ENCODE results near the gene TSR3.

Gene TSR3

GRCh38 chr16:1351582-1352362 lies at the start of gene TSR3, which contains the start of gene GNPTG:
Gene TSR3, minus strand, starts transcription at chr16:1351878. Its CDS starts 74 bp downstream, at chr16:1351804.
Gene GNPTG, plus strand, starts transcription at chr16:1351931. Its CDS starts 35 bp downstream, at chr16:1351966.
- in situ Hi-C loops (cut with MboI; ENCODE audit: low sequenced_read_pairs) = no loop called here

DNA sequence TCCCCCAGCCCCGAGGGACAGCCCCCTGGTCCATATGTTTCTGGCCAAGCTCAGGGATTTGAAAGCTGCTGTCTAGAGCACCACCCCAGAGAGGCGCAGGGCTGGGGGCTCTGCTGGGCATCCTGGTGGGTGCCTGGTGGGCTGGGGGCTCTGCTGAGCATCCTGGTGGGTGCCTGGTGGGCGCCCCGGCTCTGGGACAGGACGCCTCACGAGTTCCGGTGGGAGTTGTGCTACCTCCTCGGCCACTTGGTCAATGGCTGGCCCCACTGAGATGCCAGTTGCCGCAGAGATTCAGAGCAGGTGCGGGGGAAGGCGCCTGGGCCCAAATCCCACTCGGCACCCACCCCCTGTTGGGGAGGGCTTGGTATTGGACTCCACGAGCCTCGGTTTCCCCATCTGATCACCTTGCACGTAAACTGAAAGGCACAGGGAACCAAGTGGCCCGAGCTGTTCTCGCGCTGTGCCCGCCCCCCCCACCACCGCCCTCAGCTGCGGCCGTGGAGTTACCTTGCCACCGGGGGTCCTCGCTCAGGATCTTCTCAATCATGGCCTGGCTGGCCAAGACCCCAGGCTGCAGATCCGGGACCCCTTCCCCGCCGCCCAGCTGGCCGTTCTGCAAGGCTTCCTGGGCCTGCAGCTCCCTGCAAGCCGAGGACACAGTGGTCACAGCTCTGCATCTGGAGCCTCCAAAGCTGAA lies 49.5 kb upstream of the TSR3 start:
- in situ Hi-C loops (cut with MboI; ENCODE audit: low sequenced_read_pairs) = no loop called here

GRCh38 chr16:1398826-1399581 lies 47.3 kb upstream of the TSR3 start:
- in situ Hi-C loops (cut with MboI; ENCODE audit: low sequenced_read_pairs) = no loop called here

DNA sequence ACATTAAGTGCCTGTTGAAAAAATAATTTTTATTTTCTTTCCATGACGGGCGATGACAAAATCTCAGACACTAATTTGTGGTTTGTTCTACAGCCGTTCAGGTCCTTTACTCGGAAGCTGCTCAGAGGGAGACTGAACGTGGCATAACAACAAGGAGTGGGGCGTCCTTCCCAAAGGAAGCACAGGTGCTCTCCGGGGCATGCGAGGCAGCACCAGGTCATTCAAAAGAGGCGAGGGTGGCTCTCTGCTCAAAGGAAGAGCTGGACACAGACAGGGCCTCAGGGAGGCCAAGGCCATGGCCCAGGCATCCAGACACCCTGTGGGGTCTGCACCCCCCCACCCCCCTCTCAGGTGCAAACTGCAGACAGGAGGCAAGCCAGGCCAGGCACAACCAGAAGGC lies 46.7 kb upstream of the TSR3 start:
- in situ Hi-C loops (cut with MboI; ENCODE audit: low sequenced_read_pairs) = no loop called here

DNA sequence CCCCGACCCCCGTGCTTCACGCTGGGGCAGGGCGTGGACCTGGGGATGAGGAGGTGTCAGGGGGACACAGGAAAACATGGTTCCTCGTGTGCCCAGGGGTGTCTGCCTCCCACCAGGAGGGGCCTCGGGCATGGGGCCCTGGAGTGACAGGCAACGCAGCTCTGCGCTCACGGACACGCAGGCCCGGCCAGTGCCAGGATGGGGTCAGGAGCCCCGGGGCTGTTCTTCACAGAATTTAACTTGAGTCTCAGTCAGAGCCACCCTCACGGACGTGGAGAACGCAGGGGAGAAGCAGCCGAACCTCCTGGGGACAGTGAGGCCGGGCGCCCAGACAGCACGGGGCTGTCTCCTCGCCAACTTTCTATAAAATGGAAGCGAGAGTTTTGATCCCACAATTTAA lies 46.1 kb upstream of the TSR3 start:
- in situ Hi-C loops (cut with MboI; ENCODE audit: low sequenced_read_pairs) = no loop called here

DNA sequence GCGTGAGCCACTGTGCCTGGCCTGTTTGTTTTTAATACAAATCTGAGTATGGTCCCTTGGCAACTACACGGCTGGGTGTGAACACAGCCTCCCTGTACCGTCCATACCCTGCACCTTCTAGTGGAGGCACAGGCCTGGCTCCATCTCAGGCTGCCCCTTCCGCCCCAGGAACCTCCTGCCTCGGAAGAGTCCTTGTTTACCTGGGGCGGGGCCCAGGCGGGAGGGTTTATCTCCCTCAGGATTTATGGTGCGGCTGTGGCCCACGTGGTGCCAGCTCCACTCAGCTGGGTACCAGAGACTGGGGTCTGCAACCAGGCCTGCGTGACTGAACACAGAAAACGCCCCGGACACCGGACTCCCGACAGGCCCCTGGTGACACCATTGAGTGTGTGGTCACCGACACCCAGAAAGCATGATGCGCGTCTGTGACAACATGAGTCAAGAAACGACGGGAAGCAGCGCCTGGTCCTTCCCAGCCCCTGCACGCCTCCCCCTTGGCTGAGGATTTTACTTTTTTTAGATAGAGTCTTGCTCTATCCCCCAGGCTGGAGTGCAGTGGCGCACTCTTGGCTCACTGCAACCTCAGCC lies 43.9 kb upstream of the TSR3 start:
- in situ Hi-C loops (cut with MboI; ENCODE audit: low sequenced_read_pairs) = no loop called here

DNA sequence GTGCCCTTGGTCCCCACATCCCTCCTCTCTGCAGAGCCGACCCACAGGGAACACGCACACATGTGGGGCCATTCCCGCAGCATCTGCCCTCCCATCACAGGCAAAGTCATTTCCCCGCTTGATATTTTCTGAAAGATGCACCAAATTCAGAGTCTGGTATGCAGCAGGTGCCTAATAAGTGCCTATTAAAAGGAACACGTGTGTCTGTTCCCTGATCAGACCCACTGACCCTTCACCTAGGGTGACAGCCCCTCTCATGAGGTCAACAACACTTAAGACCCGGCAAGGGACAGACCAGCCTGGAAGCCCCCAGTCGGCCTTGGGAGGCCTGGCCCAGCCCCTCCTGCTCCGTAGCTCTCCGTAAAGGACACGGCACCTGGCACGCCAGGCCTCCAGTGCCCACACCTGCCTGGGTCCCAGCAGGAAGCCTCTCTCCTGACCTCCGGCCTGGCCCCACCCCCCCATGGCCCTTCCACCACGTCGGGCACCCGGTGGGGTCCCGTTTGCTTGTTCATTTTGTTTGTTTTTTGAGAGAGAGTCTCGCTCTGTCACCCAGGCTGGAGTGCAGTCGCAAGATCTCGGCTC lies 42.8 kb upstream of the TSR3 start:
- in situ Hi-C loops (cut with MboI; ENCODE audit: low sequenced_read_pairs) = no loop called here

- in situ Hi-C loops (cut with MboI; ENCODE audit: low sequenced_read_pairs) = no loop called here
Measured at GRCh38 chr16:1393613-1394176, 42.0 kb upstream of the TSR3 start.

- in situ Hi-C loops (cut with MboI; ENCODE audit: low sequenced_read_pairs) = no loop called here
Measured at GRCh38 chr16:1392826-1393225, 41.1 kb upstream of the TSR3 start.

DNA sequence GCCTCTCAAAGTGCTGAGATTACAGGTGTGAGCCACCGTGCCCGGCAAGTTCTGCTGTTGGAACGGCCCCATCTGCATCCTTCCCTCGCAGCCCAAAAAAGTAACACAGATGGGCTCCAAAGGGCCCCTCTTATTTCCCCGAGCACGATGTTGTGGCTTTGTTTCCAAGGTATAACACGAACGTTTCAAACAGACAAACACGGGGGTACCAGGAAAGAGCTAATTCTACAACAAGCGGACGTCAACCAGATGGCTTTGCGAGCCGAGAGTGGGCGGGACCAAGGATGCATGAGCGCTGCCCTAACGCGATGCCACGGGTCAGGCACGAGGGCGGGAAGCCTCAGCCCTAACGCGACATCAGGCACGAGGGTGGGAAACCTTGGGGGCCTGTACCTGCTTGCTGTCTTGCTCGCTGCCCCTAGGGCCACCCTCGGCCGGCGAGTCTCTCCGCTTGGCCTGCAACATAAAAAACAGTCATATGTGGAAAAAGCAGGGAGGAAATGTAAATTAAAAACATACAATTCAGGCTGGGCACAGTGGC lies 38.6 kb upstream of the TSR3 start:
- in situ Hi-C loops (cut with MboI; ENCODE audit: low sequenced_read_pairs) = no loop called here

DNA sequence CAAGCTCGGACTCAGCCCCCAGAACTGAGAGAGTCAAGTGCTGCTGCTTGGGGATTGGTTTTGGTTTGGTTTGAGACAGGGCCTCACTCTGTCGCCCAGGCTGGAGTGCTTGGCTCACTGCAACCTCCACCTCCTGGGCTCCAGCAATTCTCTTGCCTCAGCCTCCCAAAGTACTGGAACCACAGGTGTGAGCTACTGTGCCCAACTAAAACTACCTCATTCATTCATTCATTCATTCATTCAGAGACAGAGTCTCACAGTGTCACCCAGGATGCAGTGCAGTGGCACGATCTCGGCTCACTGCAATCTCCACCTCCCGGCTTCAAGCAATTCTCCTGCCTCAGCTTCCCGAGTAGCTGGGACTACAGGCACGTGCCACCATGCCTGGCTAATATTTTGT lies 38.1 kb upstream of the TSR3 start:
- in situ Hi-C loops (cut with MboI; ENCODE audit: low sequenced_read_pairs) = no loop called here

GRCh38 chr16:1387331-1387730 lies 35.7 kb upstream of the TSR3 start:
- in situ Hi-C loops (cut with MboI; ENCODE audit: low sequenced_read_pairs) = no loop called here

DNA sequence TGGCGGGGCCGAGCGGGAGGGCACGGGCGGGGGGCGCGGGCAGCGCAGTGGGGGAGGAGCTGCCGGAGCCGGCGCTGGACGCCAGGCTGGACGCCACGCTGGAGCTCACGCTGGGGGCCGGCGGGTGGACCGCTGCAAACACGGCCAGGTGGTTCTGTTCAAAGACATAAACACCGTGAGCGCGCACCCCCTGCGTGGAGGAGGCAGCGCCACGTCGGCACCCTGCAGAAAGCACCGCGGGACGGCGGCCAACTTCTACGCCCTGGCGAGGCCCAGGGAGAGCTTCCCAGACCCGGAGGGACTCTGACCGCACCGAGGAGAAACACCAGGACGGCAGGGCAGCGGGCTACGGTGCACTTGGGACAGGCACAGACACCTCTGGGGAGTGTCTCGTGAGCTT lies 33.6 kb upstream of the TSR3 start:
- in situ Hi-C loops (cut with MboI; ENCODE audit: low sequenced_read_pairs) = no loop called here

DNA sequence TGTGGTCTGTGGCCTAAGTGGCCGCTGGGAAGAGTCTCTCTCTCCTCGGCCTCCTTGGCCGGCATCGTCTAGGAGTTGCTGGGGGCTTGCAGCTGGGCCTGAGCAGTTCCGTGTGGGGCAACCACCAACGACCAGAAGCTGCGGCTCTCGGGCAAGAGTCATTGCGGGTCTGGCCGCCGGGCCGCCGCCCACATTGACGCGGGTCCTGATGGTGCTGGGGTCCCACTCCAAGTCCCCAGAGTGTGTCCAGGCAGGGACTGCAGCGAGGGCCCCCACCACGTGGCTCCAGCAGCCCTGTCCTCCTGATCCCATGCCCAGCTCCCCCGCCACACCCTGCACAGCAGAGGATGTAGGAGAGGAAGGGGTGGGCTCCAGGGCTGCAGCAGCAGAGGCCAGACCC lies 31.9 kb upstream of the TSR3 start:
- in situ Hi-C loops (cut with MboI; ENCODE audit: low sequenced_read_pairs) = no loop called here

DNA sequence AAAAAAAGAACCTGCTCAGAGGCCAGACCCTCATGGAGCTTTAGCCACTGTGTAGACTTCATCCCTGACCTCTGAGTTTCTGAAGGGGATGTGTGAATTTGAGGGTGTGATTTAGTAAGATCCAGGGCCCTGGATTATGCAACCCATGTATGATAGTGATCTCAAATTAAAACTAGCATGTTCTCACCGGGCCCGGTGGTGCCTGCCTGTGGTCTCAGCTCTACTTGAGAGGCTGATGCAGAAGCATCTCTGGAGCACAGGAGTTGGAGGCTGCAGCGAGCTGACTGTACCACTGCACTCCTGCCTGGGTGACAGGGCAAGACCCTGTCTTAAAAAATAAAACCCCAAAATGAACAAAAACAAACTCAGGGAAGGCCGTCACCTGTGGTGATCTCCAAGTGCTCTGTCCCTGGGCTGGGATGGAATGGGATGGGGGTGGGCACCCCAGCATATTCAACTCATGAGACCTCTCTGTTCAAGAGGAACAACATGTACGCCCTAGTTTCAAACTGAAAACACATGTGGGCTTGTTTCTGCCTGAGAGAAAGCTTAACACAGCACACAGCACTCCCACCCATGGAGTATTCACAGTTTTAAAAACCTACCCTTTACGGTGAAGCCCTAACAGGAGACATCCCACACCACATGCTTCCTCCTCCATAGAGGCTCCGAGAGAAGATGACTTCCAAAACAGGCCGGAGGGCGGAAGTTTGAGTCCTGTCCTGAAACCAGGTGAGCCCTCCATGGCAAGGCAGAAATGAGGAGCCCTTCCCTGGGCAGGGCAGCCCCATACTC lies 30.1 kb upstream of the TSR3 start:
- in situ Hi-C loops (cut with MboI; ENCODE audit: low sequenced_read_pairs) = no loop called here

DNA sequence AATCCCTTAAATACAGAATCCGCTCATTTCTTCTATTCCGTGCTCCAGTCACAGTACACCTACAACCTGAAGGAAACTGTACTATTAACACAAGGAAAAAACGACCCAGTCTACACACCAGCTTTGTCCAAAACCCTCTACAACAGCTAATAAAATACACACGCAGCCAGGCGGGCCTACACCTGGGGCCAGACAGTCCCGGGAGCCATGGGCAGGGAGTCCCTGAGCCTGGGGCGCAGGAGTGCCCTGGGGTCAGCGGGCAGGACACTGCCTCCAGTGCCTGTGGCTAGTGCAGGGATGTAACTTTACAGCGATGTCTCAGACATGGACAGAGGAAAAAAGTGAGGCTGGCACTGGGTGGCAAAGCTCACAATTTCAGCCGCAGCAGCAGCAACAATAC lies 28.5 kb upstream of the TSR3 start:
- in situ Hi-C loops (cut with MboI; ENCODE audit: low sequenced_read_pairs) = no loop called here

- in situ Hi-C loops (cut with MboI; ENCODE audit: low sequenced_read_pairs) = no loop called here
Measured at GRCh38 chr16:1379304-1380076, 27.8 kb upstream of the TSR3 start.

DNA sequence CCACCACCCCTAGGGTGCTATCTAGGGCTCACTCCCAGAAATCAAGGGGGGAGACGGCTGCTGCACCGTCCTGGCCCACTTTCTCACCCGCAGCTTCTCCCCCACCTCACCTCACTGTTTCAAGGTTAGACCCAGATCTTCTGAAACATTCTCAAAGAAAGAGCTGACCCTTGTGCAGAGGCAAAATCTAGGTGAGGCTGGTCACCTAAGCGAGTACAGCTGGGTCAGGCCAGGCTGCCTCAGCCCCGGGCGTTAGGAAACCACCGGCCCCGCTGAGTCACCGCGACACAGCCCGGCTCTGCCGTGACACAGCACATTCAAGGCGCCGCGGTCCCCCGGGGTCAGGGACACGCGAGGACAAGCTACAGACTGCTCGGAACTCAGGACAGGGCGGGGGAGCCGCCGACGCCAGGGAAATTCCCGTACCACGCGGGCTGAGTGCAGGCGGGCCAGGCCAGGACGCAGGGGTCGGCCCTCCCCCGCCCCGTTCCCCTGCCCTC lies 27.2 kb upstream of the TSR3 start:
- in situ Hi-C loops (cut with MboI; ENCODE audit: low sequenced_read_pairs) = no loop called here

Data from hTERT RPE-1 (cell line).